GM21360 (cell line): ENCODE results near the gene CRADD.
"Not testable (repeated sequence)": the region's sequence is repeated elsewhere in the genome, so short reads cannot be mapped to it uniquely, and the experiment has no call there.

Experiments used
- ATAC-seq: cut with Tn5 transposase; IDR thresholded peaks from one replicate; pipeline ENCODE4 v1.9.1; 2021; ENCODE audit warnings: mild to moderate bottlenecking, moderate library complexity; ENCODE audit not compliant: unreplicated experiment

The CRADD gene

GRCh38 chr12:93705237-93705636 is 28.1 kb downstream of the CRADD start:
- ATAC-seq: no peak

GRCh38 chr12:93706387-93706786 is 29.2 kb downstream of the CRADD start:
- no peak for ATAC-seq

GRCh38 chr12:93706824-93707223 is 29.6 kb downstream of the CRADD start:
- no peak for ATAC-seq

- no peak for ATAC-seq
These were observed 30.7 kb downstream of the CRADD start for GRCh38 chr12:93707836-93708235.

GRCh38 chr12:93708952-93709351 is 31.8 kb downstream of the CRADD start:
- no peak for ATAC-seq

GRCh38 chr12:93709386-93709785 is 32.2 kb downstream of the CRADD start:
- no peak for ATAC-seq

- ATAC-seq: no peak
These were observed 33.4 kb downstream of the CRADD start for GRCh38 chr12:93710574-93710926.

- ATAC-seq: not testable (repeated sequence)
These were observed 34.3 kb downstream of the CRADD start for GRCh38 chr12:93711502-93711901.

GRCh38 chr12:93712200-93712599 is 35.0 kb downstream of the CRADD start:
- ATAC-seq: no peak

GRCh38 chr12:93713060-93713459 is 35.9 kb downstream of the CRADD start:
- ATAC-seq: no peak

GRCh38 chr12:93713800-93714199 is 36.6 kb downstream of the CRADD start:
- no peak for ATAC-seq

- ATAC-seq: no peak
These were observed 37.2 kb downstream of the CRADD start for GRCh38 chr12:93714382-93714781.

GRCh38 chr12:93719710-93720109 is 42.5 kb downstream of the CRADD start:
- no peak for ATAC-seq

GRCh38 chr12:93720559-93720958 is 43.4 kb downstream of the CRADD start:
- ATAC-seq: no peak

GRCh38 chr12:93722179-93722578 is 45.0 kb downstream of the CRADD start:
- no peak for ATAC-seq

GRCh38 chr12:93722835-93723567 is 45.8 kb downstream of the CRADD start:
- ATAC-seq: no peak

- ATAC-seq: no peak
These were observed 46.4 kb downstream of the CRADD start for GRCh38 chr12:93723568-93723930.

GRCh38 chr12:93725531-93725930 is 48.4 kb downstream of the CRADD start:
- ATAC-seq: no peak

- no peak for ATAC-seq
These were observed 50.1 kb downstream of the CRADD start for GRCh38 chr12:93727195-93727811.

- ATAC-seq: no peak
These were observed 50.7 kb downstream of the CRADD start for GRCh38 chr12:93727911-93728310.

GRCh38 chr12:93729934-93730333 is 52.8 kb downstream of the CRADD start:
- ATAC-seq: no peak

- ATAC-seq: no peak
These were observed 56.2 kb downstream of the CRADD start for GRCh38 chr12:93733358-93733757.

GRCh38 chr12:93733928-93734327 is 56.8 kb downstream of the CRADD start:
- ATAC-seq: no peak
